Measurements from ENCODE around the gene SMIM9. TPM values are rescaled to one million over a fixed set of nuclear protein-coding genes. Genes with fewer than 3 reads are reported as not detected.

The SMIM9 gene
- total and polyA plus RNA-seq, 9 of the 15 experiments (the other 6 are each of a cell fraction or from before 2014, with no cell fraction given): 0.08 TPM; not detected in 8

DNA sequence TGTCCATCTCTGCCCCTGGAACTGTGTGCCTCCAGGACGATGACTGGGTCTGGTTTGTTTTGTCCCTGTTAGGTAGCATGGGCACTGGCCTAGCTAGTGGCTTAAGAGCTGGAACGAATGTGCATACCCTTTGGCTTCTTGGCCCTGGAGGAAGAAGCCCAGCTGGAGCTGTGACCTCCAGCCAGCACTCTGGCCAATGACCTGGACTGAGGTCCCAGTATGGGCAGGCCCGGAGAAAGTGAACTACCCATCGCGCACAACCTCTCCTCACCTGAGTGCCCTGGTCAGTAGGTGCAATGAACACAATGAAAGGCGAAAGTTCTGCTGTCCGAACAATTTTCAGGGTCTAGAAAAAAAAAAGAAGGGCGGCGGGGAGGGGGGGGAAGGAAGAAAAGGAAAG, 53.5 kb downstream of the SMIM9 start:
- ChIA-PET CTCF (ENCODE audit: low intra/inter-chr PET ratio) (no interaction called here), POLR2A (interaction anchor here (0.6 to 3.1 kb wide), 9 partner anchors 8 to 239 kb away, joined by 3 to 12 read pairs (median 4); no protein-coding TSS in a partner anchor)
- TF ChIP-seq GTF2F1 (IDR thresholded peaks at IDR 0.05; ENCODE audit: low read depth, low read length) (no peak), SUPT5H (IDR thresholded peaks at IDR 0.05) (0 out of 2 replicates have a peak, but pooled peaks have one; percentile 2), ERF (CRISPR knock-in tag; IDR thresholded peaks at IDR 0.05) (no peak), POLR2A (conservative IDR thresholded peaks at IDR 0.05) (0 out of 2 replicates have a peak, but pooled peaks have one; percentile 3)
- Histone ChIP-seq H3K4me3 (no peak overlapping the region), H3K36me3 (ENCODE audit: control insufficient read depth, insufficient read depth, low read length) (peaks cover 96% of the 10 kb centered on the region), H2AFZ (ENCODE audit: low read depth, low read length) (no peak overlapping the region), H3K4me2 (ENCODE audit: insufficient read depth, low read length) (no peak overlapping the region), H3K79me2 (ENCODE audit: control insufficient read depth, insufficient read depth, low read length) (peaks cover 42% of the 10 kb centered on the region), H3K27ac (ENCODE audit: extremely low read depth, low read depth, low read length) (no peak overlapping the region), H3K27me3 (ENCODE audit: control insufficient read depth in 2 of 2, insufficient read depth in 2 of 2, low read length in 2 of 2) (no peaks in the 10 kb centered on the region), H3K4me1 (replicated peaks in 1 of 2; ENCODE audit: control insufficient read depth in 2 of 2, insufficient read depth in 2 of 2, low read length in 2 of 2) (peaks cover 19 to 28% of the 10 kb centered on the region in 2 experiments), H3K9ac (ENCODE audit: insufficient read depth in 1 of 2, low read depth in 2 of 2, low read length in 2 of 2) (no peak overlapping the region), H4K20me1 (replicated peaks; ENCODE audit: control insufficient read depth, insufficient read depth, low read length) (peaks cover 7% of the 10 kb centered on the region), H3K9me1 (ENCODE audit: control insufficient read depth, insufficient read depth, low read length) (peaks cover 4% of the 10 kb centered on the region), H3K9me3 (replicated peaks; ENCODE audit: control insufficient read depth, insufficient read depth, low read depth, low read length) (no peaks in the 10 kb centered on the region)
- 90% methylated on average over 1 of the region's 9 CpGs for WGBS (ENCODE audit: insufficient coverage, low coverage, missing lambda C conversion rate)
- no peak for FAIRE-seq
- ATAC-seq: no peak
- intact Hi-C loops (cut with micrococcal nuclease) (no loop called here), in situ Hi-C loops (cut with MboI) (no loop called here)
- DNase-seq (ENCODE audit: extremely low read depth in 1 of 4, low spot score in 3 of 4): no peak
- no TSS peak for BruUV-seq (replicated peaks)

DNA sequence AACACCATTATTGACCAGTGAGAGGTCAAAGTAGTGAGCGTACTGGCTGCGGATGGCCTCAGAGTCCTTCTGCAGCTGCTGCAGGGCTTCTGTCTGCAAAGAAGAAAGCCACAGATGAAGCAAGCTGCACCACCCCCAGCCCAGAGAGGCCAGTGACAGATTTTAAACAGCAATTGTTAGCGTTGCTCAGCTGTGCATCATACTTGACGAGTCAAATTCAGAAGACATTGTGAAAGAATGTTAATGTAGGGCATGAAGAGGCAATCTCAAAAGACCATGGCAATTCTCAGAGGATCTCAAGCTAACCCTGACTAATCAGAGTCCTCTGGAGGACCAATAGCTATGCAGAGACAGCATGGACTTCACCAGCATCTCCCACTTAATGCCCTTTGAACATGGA, 55.2 kb downstream of the SMIM9 start:
- Histone ChIP-seq H3K9me1 (ENCODE audit: control insufficient read depth, insufficient read depth, low read length) (peaks cover 4% of the 10 kb centered on the region), H3K4me3 (no peak overlapping the region), H3K4me1 (replicated peaks in 1 of 2; ENCODE audit: control insufficient read depth in 2 of 2, insufficient read depth in 2 of 2, low read length in 2 of 2) (peaks cover 11 to 14% of the 10 kb centered on the region in 2 experiments), H3K4me2 (ENCODE audit: insufficient read depth, low read length) (no peak overlapping the region), H3K79me2 (ENCODE audit: control insufficient read depth, insufficient read depth, low read length) (peaks cover 29% of the 10 kb centered on the region), H3K27me3 (ENCODE audit: control insufficient read depth in 2 of 2, insufficient read depth in 2 of 2, low read length in 2 of 2) (no peaks in the 10 kb centered on the region), H3K36me3 (ENCODE audit: control insufficient read depth, insufficient read depth, low read length) (peaks cover 96% of the 10 kb centered on the region), H2AFZ (ENCODE audit: low read depth, low read length) (no peak overlapping the region), H3K9ac (ENCODE audit: insufficient read depth in 1 of 2, low read depth in 2 of 2, low read length in 2 of 2) (no peak overlapping the region), H3K27ac (ENCODE audit: extremely low read depth, low read depth, low read length) (peak overlapping the region; percentile 24; the same call in 1 of the 3 replicates), H3K9me3 (replicated peaks; ENCODE audit: control insufficient read depth, insufficient read depth, low read depth, low read length) (no peaks in the 10 kb centered on the region), H4K20me1 (replicated peaks; ENCODE audit: control insufficient read depth, insufficient read depth, low read length) (peaks cover 24% of the 10 kb centered on the region)
- no peak for TF ChIP-seq DACH1 (IDR thresholded peaks at IDR 0.05; ENCODE audit: partially characterized antibody)
- peak; percentile 12 for TF ChIP-seq POLR2B (IDR thresholded peaks at IDR 0.05; ENCODE audit: low read depth, partially characterized antibody)
- TF ChIP-seq, protein P1, sequence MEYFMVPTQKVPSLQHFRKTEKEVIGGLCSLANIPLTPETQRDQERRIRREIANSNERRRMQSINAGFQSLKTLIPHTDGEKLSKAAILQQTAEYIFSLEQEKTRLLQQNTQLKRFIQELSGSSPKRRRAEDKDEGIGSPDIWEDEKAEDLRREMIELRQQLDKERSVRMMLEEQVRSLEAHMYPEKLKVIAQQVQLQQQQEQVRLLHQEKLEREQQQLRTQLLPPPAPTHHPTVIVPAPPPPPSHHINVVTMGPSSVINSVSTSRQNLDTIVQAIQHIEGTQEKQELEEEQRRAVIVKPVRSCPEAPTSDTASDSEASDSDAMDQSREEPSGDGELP (CRISPR knock-in tag; IDR thresholded peaks at IDR 0.05; ENCODE audit: borderline replicate concordance): peak; percentile 22; the same call in 1 of the 2 replicates
- 0 out of 2 replicates have a peak, but pooled peaks have one; percentile 10 for TF ChIP-seq POLR2A (conservative IDR thresholded peaks at IDR 0.05)
- FAIRE-seq (no peak), ATAC-seq (no peak), DNase-seq (ENCODE audit: extremely low read depth in 1 of 4, low spot score in 3 of 4) (no peak)
- intact Hi-C loops (cut with micrococcal nuclease) (no loop called here), in situ Hi-C loops (cut with MboI) (no loop called here)
- CTCF ChIA-PET (ENCODE audit: low intra/inter-chr PET ratio): no interaction called here
- POLR2A ChIA-PET: interaction anchor here (0.6 to 8.2 kb wide), 11 partner anchors 10 to 60 kb away, joined by 3 to 94 read pairs (median 5); partner anchors contain the start of gene DKC1
- no TSS peak for BruUV-seq (replicated peaks)
- WGBS (ENCODE audit: insufficient coverage, low coverage, missing lambda C conversion rate): 58% methylated on average over 3 of the region's 4 CpGs

Data from K562 (cell line).